ENCODE measurements around the gene RAB3GAP2.

GRCh38 chr1:220144051-220144450 is 128.2 kb downstream of the RAB3GAP2 start:
- TF ChIP-seq CTCF (IDR thresholded peaks at IDR 0.05 in 8 of 11, conservative IDR thresholded peaks at IDR 0.05 in 3 of 11), result no peak
- TF ChIP-seq POLR2A (IDR thresholded peaks at IDR 0.05), result no peak
- TF ChIP-seq POLR2AphosphoS5 (IDR thresholded peaks at IDR 0.05), result no peak

All from spleen (tissue), 7 donors.